DND-41 (cell line): Measurements from ENCODE around the gene SLC17A6.

Experiments used
- EZH2 ChIP-seq: IDR thresholded peaks from 3 replicates; pipeline ENCODE4 v1.6.1; 2012; ENCODE audit warnings: borderline replicate concordance, low read depth, mild to moderate bottlenecking, moderate library complexity, low read length, inconsistent platforms; ENCODE audit not compliant: severe bottlenecking
- TF ChIP-seq, protein P1 (sequence below): IDR thresholded peaks from 2 replicates; pipeline ENCODE4 v1.5.1; 2012; ENCODE audit warnings: borderline replicate concordance, low read length, moderate library complexity, mild to moderate bottlenecking; ENCODE audit not compliant: poor library complexity, severe bottlenecking; ENCODE audit errors: extremely low read depth

- TF ChIP-seq, protein P1, sequence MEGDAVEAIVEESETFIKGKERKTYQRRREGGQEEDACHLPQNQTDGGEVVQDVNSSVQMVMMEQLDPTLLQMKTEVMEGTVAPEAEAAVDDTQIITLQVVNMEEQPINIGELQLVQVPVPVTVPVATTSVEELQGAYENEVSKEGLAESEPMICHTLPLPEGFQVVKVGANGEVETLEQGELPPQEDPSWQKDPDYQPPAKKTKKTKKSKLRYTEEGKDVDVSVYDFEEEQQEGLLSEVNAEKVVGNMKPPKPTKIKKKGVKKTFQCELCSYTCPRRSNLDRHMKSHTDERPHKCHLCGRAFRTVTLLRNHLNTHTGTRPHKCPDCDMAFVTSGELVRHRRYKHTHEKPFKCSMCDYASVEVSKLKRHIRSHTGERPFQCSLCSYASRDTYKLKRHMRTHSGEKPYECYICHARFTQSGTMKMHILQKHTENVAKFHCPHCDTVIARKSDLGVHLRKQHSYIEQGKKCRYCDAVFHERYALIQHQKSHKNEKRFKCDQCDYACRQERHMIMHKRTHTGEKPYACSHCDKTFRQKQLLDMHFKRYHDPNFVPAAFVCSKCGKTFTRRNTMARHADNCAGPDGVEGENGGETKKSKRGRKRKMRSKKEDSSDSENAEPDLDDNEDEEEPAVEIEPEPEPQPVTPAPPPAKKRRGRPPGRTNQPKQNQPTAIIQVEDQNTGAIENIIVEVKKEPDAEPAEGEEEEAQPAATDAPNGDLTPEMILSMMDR: no peak
- TF ChIP-seq EZH2: no peak
These were observed 21.1 kb downstream of the SLC17A6 start for GRCh38 chr11:22359295-22359694.
